Endothelial cell of umbilical vein (primary cell): Measurements from ENCODE around the gene RAI1. TPM values are rescaled to one million over a fixed set of nuclear protein-coding genes. Genes with fewer than 3 reads are reported as not detected.

ENCODE experiments used
- BruUV-seq: library from RNA; stranded (reverse); fragments of 400-500 nt; replicated peaks from 2 replicates; lab custom pipeline; 2021; lab: Mats Ljungman, UMichigan
- CTCF ChIA-PET: fragments of 300-600, 350-600 bp; sonication (Branson Sonifier 250); formaldehyde crosslinking; loops from one replicate; lab custom pipeline; 2021; ENCODE audit warnings: antibody characterized with exemption, inconsistent platforms; lab: Charles Lee
- POLR2A ChIA-PET: fragments of 300-600, 350-600 bp; sonication (Branson Sonifier 250); formaldehyde crosslinking; loops from one replicate; lab custom pipeline; 2021; ENCODE audit warnings: antibody characterized with exemption, inconsistent platforms; lab: Charles Lee
- DNase-seq: peaks from one replicate; pipeline ENCODE4 v3.0.0-alpha.2; 2011; ENCODE audit warnings: low read depth, low spot score
- FAIRE-seq: peaks from 2 replicates; lab custom pipeline; 2011; peaks lifted over from hg19 to GRCh38; lab: Jason Lieb, UNC
- H2AFZ ChIP-seq: 2 replicates; pipeline ENCODE4 v1.6.0; 2012; ENCODE audit warnings: low read depth, low read length, control low read depth, inconsistent platforms
- H3K27ac ChIP-seq: 2 replicates; pipeline ENCODE4 v1.5.1; 2011; ENCODE audit warnings: low read depth, mild to moderate bottlenecking, control low read depth, low read length, moderate library complexity; ENCODE audit not compliant: insufficient read depth
- H3K27me3 ChIP-seq, 2 experiments: 2 replicates each; pipeline versions ENCODE4 v1.6.0 to v1.6.1; 2011; ENCODE audit warnings: low read length in 2 of 2, mixed read lengths in 1 of 2; ENCODE audit not compliant: control insufficient read depth in 2 of 2, insufficient read depth in 2 of 2
- H3K36me3 ChIP-seq, 2 experiments: 2 replicates in 1 of 2; 3 replicates in 1 of 2; pipeline ENCODE4 v1.5.1; 2011; ENCODE audit warnings: low read length in 2 of 2, mild to moderate bottlenecking in 1 of 2, moderate library complexity in 1 of 2; ENCODE audit not compliant: control insufficient read depth in 2 of 2, insufficient read depth in 2 of 2; ENCODE audit errors: extremely low read depth in 1 of 2
- H3K4me1 ChIP-seq: 3 replicates; pipeline ENCODE4 v1.5.1; 2011; ENCODE audit warnings: mild to moderate bottlenecking, low read length; ENCODE audit not compliant: control insufficient read depth, insufficient read depth; ENCODE audit errors: extremely low read depth
- H3K4me2 ChIP-seq: 2 replicates; pipeline ENCODE4 v1.6.1; 2011; ENCODE audit warnings: low read length, control low read depth, mixed read lengths; ENCODE audit not compliant: insufficient read depth
- H3K4me3 ChIP-seq, 3 experiments: fragments of 200-600 bp in 1 of 3; sonication (generic), shearing (Covaris generic) in 1 of 3; replicated peaks in 1 of 3; 2 replicates each; pipeline ENCODE4 v1.5.1; 2011 to 2016; ENCODE audit warnings: control low read depth in 3 of 3, low read length in 3 of 3, mild to moderate bottlenecking in 2 of 3, inconsistent platforms in 1 of 3, low read depth in 1 of 3, moderate library complexity in 1 of 3; ENCODE audit not compliant: insufficient read depth in 1 of 3
- H3K79me2 ChIP-seq: 2 replicates; pipeline ENCODE4 v1.6.0; 2012; ENCODE audit warnings: low read length, inconsistent platforms; ENCODE audit not compliant: control insufficient read depth, insufficient read depth
- H3K9ac ChIP-seq: replicated peaks from 2 replicates; pipeline ENCODE3; 2011; ENCODE audit warnings: low read length, control low read depth; ENCODE audit not compliant: insufficient read depth; ENCODE audit errors: extremely low read depth
- H3K9me1 ChIP-seq: replicated peaks from 3 replicates; pipeline ENCODE4 v1.6.0; 2011; ENCODE audit warnings: mild to moderate bottlenecking, low read length; ENCODE audit not compliant: control insufficient read depth, insufficient read depth; ENCODE audit errors: extremely low read depth
- H3K9me3 ChIP-seq: replicated peaks from 2 replicates; pipeline ENCODE4 v1.5.1; 2012; ENCODE audit warnings: low read length, inconsistent platforms; ENCODE audit not compliant: control insufficient read depth, insufficient read depth
- H4K20me1 ChIP-seq: replicated peaks from 2 replicates; pipeline ENCODE3; 2011; ENCODE audit warnings: mild to moderate bottlenecking, low read length; ENCODE audit not compliant: control insufficient read depth, insufficient read depth; ENCODE audit errors: extremely low read depth
- CTCF ChIP-seq, 2 donors: IDR thresholded peaks; 1 replicate in 1 of 2; 2 replicates in 1 of 2; pipeline ENCODE4 v1.5.1; 2011; ENCODE audit warnings: low read length in 2 of 2, mild to moderate bottlenecking in 2 of 2, moderate library complexity in 2 of 2, control low read depth in 1 of 2, inconsistent platforms in 1 of 2, low read depth in 1 of 2; ENCODE audit not compliant: insufficient read depth in 1 of 2; ENCODE audit errors: extremely low read depth in 1 of 2
- EZH2 ChIP-seq: IDR thresholded peaks from 2 replicates; pipeline ENCODE4 v1.6.1; 2012; ENCODE audit warnings: borderline replicate concordance, low read depth, mild to moderate bottlenecking, moderate library complexity, low read length, inconsistent platforms; ENCODE audit not compliant: severe bottlenecking
- FOS ChIP-seq: IDR thresholded peaks from 2 replicates; pipeline ENCODE4 v1.6.1; 2011; ENCODE audit warnings: mild to moderate bottlenecking, low read length, moderate library complexity, borderline replicate concordance; ENCODE audit not compliant: insufficient read depth
- GATA2 ChIP-seq: IDR thresholded peaks from 2 replicates; pipeline ENCODE4 v1.7.0; 2011; ENCODE audit warnings: low read depth, mild to moderate bottlenecking, moderate library complexity, mixed read lengths, low read length; ENCODE audit not compliant: insufficient read length, insufficient read depth
- JUN ChIP-seq: IDR thresholded peaks from 2 replicates; pipeline ENCODE4 v1.6.1; 2011; ENCODE audit warnings: borderline replicate concordance, low read depth; ENCODE audit not compliant: insufficient read length, insufficient read depth
- MAX ChIP-seq: IDR thresholded peaks from 2 replicates; pipeline ENCODE4 v1.6.1; 2011; ENCODE audit not compliant: insufficient read depth, insufficient read length
- MYC ChIP-seq: IDR thresholded peaks from one replicate; pipeline ENCODE4 v1.6.1; 2011; ENCODE audit warnings: mild to moderate bottlenecking, low read depth, low read length
- POLR2A ChIP-seq: IDR thresholded peaks from 2 replicates; pipeline ENCODE4 v1.6.1; 2012; ENCODE audit warnings: low read depth, mild to moderate bottlenecking, control low read depth, low read length
- POLR2AphosphoS5 ChIP-seq: IDR thresholded peaks from 2 replicates; pipeline ENCODE4 v1.6.1; 2012; ENCODE audit warnings: low read depth, mild to moderate bottlenecking, control low read depth, low read length, moderate library complexity; ENCODE audit not compliant: insufficient read depth
- dilution Hi-C: fragments of 300-500 bp; cut with MboI; formaldehyde crosslinking; loops from one replicate; pipeline ENCODE4 v1.15.0; 2019; ENCODE audit warnings: low sequenced_read_pairs; ENCODE audit not compliant: extremely low pct_ligation_motif_present
- intact Hi-C: fragments of 100-400 bp; cut with micrococcal nuclease; formaldehyde crosslinking; loops from one replicate; pipeline ENCODE4 v1.10.0; 2022
- polyA plus RNA-seq, 4 experiments: library from polyadenylated mRNA; depleted of rRNA in 3 of 4; stranded (reverse) in 3 of 4; unstranded in 1 of 4; fragments of >200 nt; gene quantifications; 2 replicates each; pipeline versions ENCODE4 v1.2.1 to v1.2.3, GENCODE V29; 2011 to 2012; ENCODE audit warnings: missing spikeins in 1 of 4
- total RNA-seq: library from RNA; stranded (reverse); gene quantifications from 2 replicates; pipeline ENCODE4 v1.2.3, GENCODE V29; 2021

The RAI1 gene
- total and polyA plus RNA-seq, 2 donors (not counting 3 experiments of a cell fraction or from before 2014, with no cell fraction given): 7.8 to 43.3 TPM

- intact Hi-C loops (no loop called here), dilution Hi-C loops (no loop called here)
- FAIRE-seq (no peak), DNase-seq (no peak)
- H3K9ac ChIP-seq: no peak overlapping the region
- H3K27ac ChIP-seq: no peak overlapping the region
- H3K79me2 ChIP-seq: peaks cover 7% of the 10 kb centered on the region
- H3K9me1 ChIP-seq: no peaks in the 10 kb centered on the region
- ChIA-PET POLR2A (no interaction called here), CTCF (no interaction called here)
- H3K4me1 ChIP-seq: no peaks in the 10 kb centered on the region
- H3K36me3 ChIP-seq: peaks cover 0 to 6% of the 10 kb centered on the region in 2 experiments
- H3K27me3 ChIP-seq: no peaks in the 10 kb centered on the region
- H4K20me1 ChIP-seq: no peaks in the 10 kb centered on the region
- no TSS peak for BruUV-seq
- no peaks in the 10 kb centered on the region for H3K9me3 ChIP-seq
- H3K4me2 ChIP-seq: no peak overlapping the region
- no peak overlapping the region for H2AFZ ChIP-seq
- no peak overlapping the region for H3K4me3 ChIP-seq
- TF ChIP-seq POLR2A (no peak), POLR2AphosphoS5 (no peak), MYC (no peak)
Measured at GRCh38 chr17:17766077-17766743, 85.0 kb downstream of the RAI1 start.

- no peak overlapping the region for H3K4me2 ChIP-seq
Measured at GRCh38 chr17:17766744-17767120, 85.5 kb downstream of the RAI1 start.

More at GRCh38 chr17:17766744-17767120, 85.5 kb downstream of the RAI1 start:
- H3K79me2 ChIP-seq: peaks cover 7% of the 10 kb centered on the region
- H4K20me1 ChIP-seq: no peaks in the 10 kb centered on the region
- POLR2A ChIA-PET: interaction anchor here (0.5 kb wide), 1 partner anchor 13 kb away, joined by 9 read pairs; no protein-coding TSS in a partner anchor
- H3K36me3 ChIP-seq: peaks cover 0 to 6% of the 10 kb centered on the region in 2 experiments
- no peaks in the 10 kb centered on the region for H3K9me3 ChIP-seq
- DNase-seq (no peak), FAIRE-seq (no peak)
- H3K9ac ChIP-seq: no peak overlapping the region
- dilution Hi-C loops: no loop called here
- H3K4me3 ChIP-seq: no peak overlapping the region
- no peaks in the 10 kb centered on the region for H3K9me1 ChIP-seq
- no peaks in the 10 kb centered on the region for H3K4me1 ChIP-seq
- H3K27ac ChIP-seq: no peak overlapping the region
- H2AFZ ChIP-seq: no peak overlapping the region
- no TSS peak for BruUV-seq
- no peaks in the 10 kb centered on the region for H3K27me3 ChIP-seq
- CTCF ChIA-PET: no interaction called here
- TF ChIP-seq CTCF (IDR thresholded peaks at IDR 0.05; ENCODE audit: extremely low read depth in 1 of 2, insufficient read depth in 1 of 2, low read depth in 1 of 2, low read length in 2 of 2) (no peak), POLR2AphosphoS5 (no peak), GATA2 (no peak), MAX (no peak), POLR2A (no peak), MYC (no peak), FOS (no peak), EZH2 (no peak), JUN (no peak)
- intact Hi-C loops: no loop called here
